Measurements from ENCODE around the gene TSPAN15.
"Not testable (repeated sequence)": the region's sequence is repeated elsewhere in the genome, so short reads cannot be mapped to it uniquely, and the experiment has no call there.

TSPAN15 gene

DNA sequence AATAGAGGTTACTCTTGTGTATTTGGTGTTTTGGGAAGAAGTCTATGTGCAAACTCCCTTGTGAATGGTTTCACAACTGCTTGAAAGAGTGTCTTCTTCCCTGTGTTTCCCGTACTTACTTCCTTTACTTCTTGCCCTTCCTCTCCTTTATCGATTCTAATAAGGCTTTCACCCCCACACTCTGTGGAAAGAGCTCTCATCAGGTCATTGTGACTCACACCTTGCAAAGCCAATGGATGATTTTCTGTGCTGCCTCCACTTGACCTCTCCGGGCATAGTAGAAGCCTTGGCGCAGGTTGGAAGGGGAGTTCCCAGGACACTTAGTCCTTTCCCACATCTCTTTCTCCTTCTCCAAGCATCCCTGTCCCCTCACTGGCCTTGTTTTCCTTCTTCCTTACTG lies 6.2 kb upstream of the TSPAN15 start:
- no peaks in the 10 kb centered on the region for H3K9me3 ChIP-seq (ENCODE audit: control insufficient read depth, low read length)
- 94% methylated on average over 4 of the region's 4 CpGs for WGBS, 2 experiments
- H3K4me3 ChIP-seq (ENCODE audit: insufficient read depth, low read depth, low read length), result no peak overlapping the region
- H3K36me3 ChIP-seq (ENCODE audit: control insufficient read depth, insufficient read depth, low read length), result no peaks in the 10 kb centered on the region
- H3K27me3 ChIP-seq (ENCODE audit: control insufficient read depth, insufficient read depth, low read length, poor library complexity, severe bottlenecking), result no peaks in the 10 kb centered on the region
- no peak overlapping the region for H3K27ac ChIP-seq (ENCODE audit: insufficient read depth, low read depth, low read length, poor library complexity, severe bottlenecking)
- peaks cover 3% of the 10 kb centered on the region for H3K4me1 ChIP-seq (ENCODE audit: control insufficient read depth, insufficient read depth, low read length)

- Histone ChIP-seq H3K36me3 (ENCODE audit: control insufficient read depth, insufficient read depth, low read length) (no peaks in the 10 kb centered on the region), H3K4me1 (ENCODE audit: control insufficient read depth, insufficient read depth, low read length) (peaks cover 3% of the 10 kb centered on the region), H3K4me3 (ENCODE audit: insufficient read depth, low read depth, low read length) (no peak overlapping the region), H3K27ac (ENCODE audit: insufficient read depth, low read depth, low read length, poor library complexity, severe bottlenecking) (no peak overlapping the region), H3K27me3 (ENCODE audit: control insufficient read depth, insufficient read depth, low read length, poor library complexity, severe bottlenecking) (no peaks in the 10 kb centered on the region), H3K9me3 (ENCODE audit: control insufficient read depth, low read length) (no peaks in the 10 kb centered on the region)
These were observed 5.0 kb upstream of the TSPAN15 start for GRCh38 chr10:69446229-69446628.

DNA sequence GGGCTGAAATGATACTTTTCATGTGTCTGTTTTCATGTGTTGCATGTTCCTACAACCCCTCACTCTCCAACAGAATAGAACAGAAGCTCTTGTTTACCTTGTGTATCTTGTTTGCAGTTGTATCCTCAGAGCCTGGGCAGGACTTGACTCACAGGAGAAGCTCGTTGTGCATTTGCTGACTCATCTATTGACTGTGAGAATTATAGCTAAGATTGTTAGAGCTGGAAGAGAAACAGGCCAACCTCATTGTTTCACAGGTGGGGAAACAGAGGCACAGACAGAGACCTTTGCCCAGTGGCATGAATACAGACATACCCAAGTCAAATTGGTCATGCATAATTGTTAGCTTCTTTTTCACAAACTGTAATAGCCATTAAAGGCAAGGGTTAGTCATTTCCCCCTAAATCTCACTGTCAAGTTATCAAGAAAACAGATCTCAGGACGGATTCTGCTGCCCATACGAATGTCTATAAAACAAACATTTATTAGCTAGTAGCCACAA lies 4.6 kb upstream of the TSPAN15 start:
- H3K9me3 ChIP-seq (ENCODE audit: control insufficient read depth, low read length), result no peaks in the 10 kb centered on the region
- peaks cover 5% of the 10 kb centered on the region for H3K27me3 ChIP-seq (ENCODE audit: control insufficient read depth, insufficient read depth, low read length, poor library complexity, severe bottlenecking)
- H3K27ac ChIP-seq (ENCODE audit: insufficient read depth, low read depth, low read length, poor library complexity, severe bottlenecking), result no peak overlapping the region
- H3K36me3 ChIP-seq (ENCODE audit: control insufficient read depth, insufficient read depth, low read length), result no peaks in the 10 kb centered on the region
- H3K4me3 ChIP-seq (ENCODE audit: insufficient read depth, low read depth, low read length), result no peak overlapping the region
- WGBS, 2 experiments, result 79 to 87% methylated on average over 3 of the region's 3 CpGs
- H3K4me1 ChIP-seq (ENCODE audit: control insufficient read depth, insufficient read depth, low read length), result peaks cover 3% of the 10 kb centered on the region

DNA sequence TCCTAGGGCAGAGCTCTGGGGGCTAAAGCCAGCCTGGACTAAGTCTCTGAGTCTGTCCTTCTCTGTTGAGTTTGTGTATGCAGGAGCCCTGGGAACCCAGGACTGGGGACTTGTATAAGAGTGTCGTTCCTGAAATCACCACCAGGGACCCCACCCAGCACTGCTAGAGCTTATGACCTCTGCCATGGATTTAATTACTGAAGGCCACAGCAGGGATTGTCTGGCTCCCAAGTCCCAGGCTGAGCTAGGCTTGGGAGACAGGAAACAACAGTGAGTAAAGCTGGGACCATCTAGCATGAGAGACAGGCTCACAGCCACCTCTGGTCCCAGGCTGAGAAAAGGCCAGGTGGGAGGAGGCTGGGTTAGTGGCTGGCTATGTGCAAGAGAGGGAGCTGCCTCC lies 1.4 kb upstream of the TSPAN15 start:
- Histone ChIP-seq H3K4me1 (ENCODE audit: control insufficient read depth, insufficient read depth, low read length) (no peaks in the 10 kb centered on the region), H3K4me3 (ENCODE audit: insufficient read depth, low read depth, low read length) (no peak overlapping the region), H3K27ac (ENCODE audit: insufficient read depth, low read depth, low read length, poor library complexity, severe bottlenecking) (no peak overlapping the region), H3K36me3 (ENCODE audit: control insufficient read depth, insufficient read depth, low read length) (no peaks in the 10 kb centered on the region), H3K9me3 (ENCODE audit: control insufficient read depth, low read length) (no peaks in the 10 kb centered on the region), H3K27me3 (ENCODE audit: control insufficient read depth, insufficient read depth, low read length, poor library complexity, severe bottlenecking) (peaks cover 21% of the 10 kb centered on the region)
- whole genome bisulfite sequencing, 2 experiments, result 6 to 10% methylated on average over 1 of the region's 1 CpG

- not testable (repeated sequence) for H3K4me1 ChIP-seq (ENCODE audit: control insufficient read depth, insufficient read depth, low read length); H3K27ac ChIP-seq (ENCODE audit: insufficient read depth, low read depth, low read length, poor library complexity, severe bottlenecking); H3K4me3 ChIP-seq (ENCODE audit: insufficient read depth, low read depth, low read length); H3K9me3 ChIP-seq (ENCODE audit: control insufficient read depth, low read length); H3K36me3 ChIP-seq (ENCODE audit: control insufficient read depth, insufficient read depth, low read length)
- peaks cover 21% of the 10 kb centered on the region for H3K27me3 ChIP-seq (ENCODE audit: control insufficient read depth, insufficient read depth, low read length, poor library complexity, severe bottlenecking)
- WGBS, 2 experiments, result 85 to 88% methylated on average over 16 of the region's 16 CpGs
These were observed 870 bp upstream of the TSPAN15 start for GRCh38 chr10:69450395-69450794.

DNA sequence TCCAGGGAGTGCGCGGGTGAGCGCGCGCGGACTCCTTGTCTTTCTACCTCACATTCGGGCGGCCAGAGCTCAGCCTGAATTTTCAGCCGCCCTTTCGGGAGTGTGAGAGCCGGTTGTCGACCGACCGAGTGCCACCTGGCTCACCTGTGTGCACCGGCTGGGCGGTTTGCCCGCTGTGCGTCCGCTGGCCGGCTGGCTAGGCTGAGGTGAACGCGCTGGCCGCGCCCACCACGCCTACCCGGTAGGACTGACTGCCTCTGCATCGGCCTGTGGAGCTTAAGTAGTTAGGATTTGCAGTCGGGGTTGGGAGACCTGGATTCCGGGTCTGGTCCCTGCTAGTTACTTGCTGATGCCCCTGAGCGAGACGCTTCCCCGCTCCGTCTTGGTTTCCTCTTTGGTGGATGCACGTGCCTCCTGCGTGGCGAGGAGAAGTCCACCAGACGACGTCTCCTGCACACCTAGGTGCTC lies 553 bp downstream of the TSPAN15 start:
- no peaks in the 10 kb centered on the region for H3K36me3 ChIP-seq (ENCODE audit: control insufficient read depth, insufficient read depth, low read length)
- 3 to 4% methylated on average over 38 of the region's 38 CpGs for WGBS, 2 experiments
- H3K4me3 ChIP-seq (ENCODE audit: insufficient read depth, low read depth, low read length), result peak overlapping the region; percentile 74
- peaks cover 21% of the 10 kb centered on the region for H3K27me3 ChIP-seq (ENCODE audit: control insufficient read depth, insufficient read depth, low read length, poor library complexity, severe bottlenecking)
- H3K27ac ChIP-seq (ENCODE audit: insufficient read depth, low read depth, low read length, poor library complexity, severe bottlenecking), result no peak overlapping the region
- no peaks in the 10 kb centered on the region for H3K9me3 ChIP-seq (ENCODE audit: control insufficient read depth, low read length)
- H3K4me1 ChIP-seq (ENCODE audit: control insufficient read depth, insufficient read depth, low read length), result no peaks in the 10 kb centered on the region

DNA sequence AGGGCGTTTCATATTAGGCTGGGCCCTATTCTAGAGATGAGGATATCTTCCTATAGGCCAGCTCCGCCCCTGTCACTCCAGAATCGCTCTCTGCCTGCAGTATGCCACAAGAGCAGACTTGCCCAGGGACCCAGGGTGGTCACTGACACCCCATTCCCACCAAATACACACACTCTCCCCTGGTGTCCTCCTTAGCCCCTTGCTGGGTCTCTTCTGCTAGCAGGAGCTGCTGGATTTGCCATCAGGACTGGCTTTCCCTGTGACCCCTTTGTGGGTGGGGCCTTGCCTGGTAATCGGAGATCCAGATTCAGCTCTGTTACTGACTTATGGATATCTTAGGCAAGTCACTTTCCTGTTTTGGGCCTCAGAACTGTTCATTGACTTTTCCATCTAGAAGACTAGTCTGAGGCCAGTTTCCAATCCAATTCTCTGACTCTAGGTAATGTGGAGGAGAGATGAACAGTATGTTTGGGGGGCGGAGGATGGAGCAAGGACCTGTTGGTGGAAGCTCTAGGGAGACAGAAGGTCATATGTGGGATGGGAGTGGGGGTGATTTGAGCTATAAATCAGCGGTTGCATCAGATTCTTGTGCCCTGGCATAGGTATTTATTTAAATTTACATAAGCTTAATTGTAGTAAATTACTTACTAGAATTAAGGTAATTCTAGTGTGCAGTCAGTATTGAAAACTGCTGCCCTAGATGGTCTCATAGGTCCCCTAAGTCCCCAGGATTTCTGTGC lies 1.6 kb downstream of the TSPAN15 start:
- Histone ChIP-seq H3K27ac (ENCODE audit: insufficient read depth, low read depth, low read length, poor library complexity, severe bottlenecking) (no peak overlapping the region), H3K9me3 (ENCODE audit: control insufficient read depth, low read length) (no peaks in the 10 kb centered on the region), H3K4me1 (ENCODE audit: control insufficient read depth, insufficient read depth, low read length) (no peaks in the 10 kb centered on the region), H3K36me3 (ENCODE audit: control insufficient read depth, insufficient read depth, low read length) (no peaks in the 10 kb centered on the region), H3K27me3 (ENCODE audit: control insufficient read depth, insufficient read depth, low read length, poor library complexity, severe bottlenecking) (peaks cover 21% of the 10 kb centered on the region), H3K4me3 (ENCODE audit: insufficient read depth, low read depth, low read length) (no peak overlapping the region)
- WGBS, 2 experiments, result 86 to 88% methylated on average over 6 of the region's 6 CpGs

DNA sequence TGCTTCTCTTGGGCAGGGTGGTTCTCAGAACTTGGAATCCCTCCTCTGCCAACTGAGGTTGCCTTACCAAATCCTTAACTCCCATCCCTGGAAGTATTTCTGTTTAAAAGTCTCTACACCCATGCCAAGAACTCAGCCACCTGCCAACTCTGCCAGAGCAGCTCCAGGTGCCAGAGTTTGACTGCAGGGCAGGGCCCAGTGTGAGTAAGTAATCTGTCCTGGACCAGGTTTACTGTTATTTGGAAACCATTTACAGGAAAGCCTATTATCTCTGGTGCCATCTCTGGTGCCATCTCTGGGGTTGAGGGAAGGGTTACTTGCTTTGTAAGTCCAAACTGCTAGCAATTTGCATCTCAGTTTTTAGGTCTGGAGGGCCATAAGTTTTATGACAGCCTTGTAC lies 2.5 kb downstream of the TSPAN15 start:
- Histone ChIP-seq H3K4me3 (ENCODE audit: insufficient read depth, low read depth, low read length) (no peak overlapping the region), H3K9me3 (ENCODE audit: control insufficient read depth, low read length) (no peaks in the 10 kb centered on the region), H3K27ac (ENCODE audit: insufficient read depth, low read depth, low read length, poor library complexity, severe bottlenecking) (no peak overlapping the region), H3K27me3 (ENCODE audit: control insufficient read depth, insufficient read depth, low read length, poor library complexity, severe bottlenecking) (peaks cover 21% of the 10 kb centered on the region), H3K4me1 (ENCODE audit: control insufficient read depth, insufficient read depth, low read length) (peaks cover 6% of the 10 kb centered on the region), H3K36me3 (ENCODE audit: control insufficient read depth, insufficient read depth, low read length) (no peaks in the 10 kb centered on the region)

DNA sequence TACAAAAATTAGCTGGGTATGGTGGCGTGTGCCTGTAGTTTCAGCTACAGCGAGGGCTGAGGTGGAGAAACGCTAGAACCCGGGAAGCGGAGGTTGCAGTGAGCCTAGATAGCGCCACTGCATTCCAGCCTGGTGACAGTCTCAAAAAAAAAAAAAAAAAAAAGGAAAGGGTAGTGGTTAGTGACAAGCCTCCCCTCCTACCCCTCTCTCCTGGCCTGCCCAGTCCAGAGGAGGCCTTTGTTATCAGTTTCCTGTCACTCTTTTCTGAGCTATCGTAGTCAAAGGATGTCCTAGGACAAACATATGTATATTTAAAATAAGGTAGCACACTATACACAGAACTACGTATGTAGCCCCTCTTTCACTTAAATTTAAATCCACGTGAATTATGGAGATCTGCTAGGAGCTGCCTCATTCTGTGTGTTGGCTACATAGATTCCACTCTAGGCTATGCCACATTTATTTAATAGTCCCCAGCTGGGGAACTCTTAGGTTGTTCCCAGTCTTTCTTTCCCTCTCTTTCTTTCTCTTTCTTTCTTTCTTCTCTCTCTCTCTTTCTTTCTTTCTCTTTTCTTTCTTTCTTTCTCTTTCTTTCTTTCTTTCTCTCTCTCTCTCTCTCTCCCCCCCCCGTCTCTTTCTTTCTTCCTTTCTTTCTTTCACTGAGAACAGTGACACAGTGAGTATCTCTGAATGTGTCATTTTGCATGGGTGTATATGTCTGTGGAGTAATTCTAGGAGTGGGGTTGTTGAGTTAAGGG lies 3.9 kb downstream of the TSPAN15 start:
- peaks cover 21% of the 10 kb centered on the region for H3K27me3 ChIP-seq (ENCODE audit: control insufficient read depth, insufficient read depth, low read length, poor library complexity, severe bottlenecking)
- H3K27ac ChIP-seq (ENCODE audit: insufficient read depth, low read depth, low read length, poor library complexity, severe bottlenecking), result no peak overlapping the region
- H3K4me3 ChIP-seq (ENCODE audit: insufficient read depth, low read depth, low read length), result no peak overlapping the region
- WGBS, 2 experiments, result 85% methylated on average over 8 to 9 of the region's 10 CpGs
- H3K36me3 ChIP-seq (ENCODE audit: control insufficient read depth, insufficient read depth, low read length), result no peaks in the 10 kb centered on the region
- H3K9me3 ChIP-seq (ENCODE audit: control insufficient read depth, low read length), result no peaks in the 10 kb centered on the region
- peaks cover 6% of the 10 kb centered on the region for H3K4me1 ChIP-seq (ENCODE audit: control insufficient read depth, insufficient read depth, low read length)

DNA sequence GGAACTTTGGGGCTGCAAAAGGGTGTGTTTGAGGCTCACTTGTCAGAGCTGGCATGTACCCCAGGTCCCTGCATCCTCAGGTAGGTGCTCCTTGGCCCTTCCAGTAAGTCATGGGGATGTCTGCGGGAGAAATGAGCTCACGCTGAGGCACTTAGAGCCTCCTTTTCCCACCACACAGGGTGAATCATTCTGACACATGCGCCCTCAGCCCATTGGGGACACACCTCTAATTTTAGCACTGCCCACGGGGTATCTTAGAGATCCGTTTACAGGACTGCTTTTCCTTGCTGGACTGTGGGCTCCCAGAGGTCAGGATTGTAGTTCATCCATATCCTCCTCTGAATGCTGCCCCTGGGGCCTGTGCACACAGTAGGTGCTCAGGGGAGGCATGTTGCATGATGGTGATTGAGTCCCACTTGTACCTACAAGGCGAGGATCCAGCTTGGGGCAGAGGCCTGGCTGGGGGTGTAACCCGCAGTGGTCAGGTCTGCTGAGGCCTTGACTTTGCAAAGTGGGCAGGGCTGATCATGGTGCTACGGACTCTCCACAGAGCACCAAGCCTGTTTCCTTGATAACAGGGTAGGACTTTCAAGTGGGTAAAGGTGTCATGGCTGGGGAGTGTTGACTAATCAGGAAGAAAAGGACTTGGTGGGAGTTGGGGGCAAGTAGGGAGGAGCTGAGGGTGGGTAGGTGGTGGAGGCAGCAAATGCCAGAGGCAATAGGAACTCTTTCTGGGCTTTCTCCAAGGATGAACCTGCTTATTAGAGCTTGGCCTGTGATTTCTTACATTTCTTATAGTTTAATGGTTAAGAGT lies 5.8 kb downstream of the TSPAN15 start:
- Histone ChIP-seq H3K27me3 (ENCODE audit: control insufficient read depth, insufficient read depth, low read length, poor library complexity, severe bottlenecking) (peaks cover 13% of the 10 kb centered on the region), H3K4me3 (ENCODE audit: insufficient read depth, low read depth, low read length) (no peak overlapping the region), H3K27ac (ENCODE audit: insufficient read depth, low read depth, low read length, poor library complexity, severe bottlenecking) (no peak overlapping the region), H3K4me1 (ENCODE audit: control insufficient read depth, insufficient read depth, low read length) (peaks cover 6% of the 10 kb centered on the region), H3K36me3 (ENCODE audit: control insufficient read depth, insufficient read depth, low read length) (no peaks in the 10 kb centered on the region), H3K9me3 (ENCODE audit: control insufficient read depth, low read length) (no peaks in the 10 kb centered on the region)
- 88 to 91% methylated on average over 8 of the region's 8 CpGs for WGBS, 2 experiments
